Measurements from ENCODE around the gene SF3B6.

GRCh38 chr2:24026233-24026632 lies 49.9 kb downstream of the SF3B6 start:
- TF ChIP-seq CTCF (conservative IDR thresholded peaks at IDR 0.05) (no peak), EZH2 (IDR thresholded peaks at IDR 0.05; ENCODE audit: low read depth) (no peak)

Data from PC-9 (cell line).